WERI-Rb-1 (cell line): ENCODE data around the gene SLC7A5.
"Not testable (repeated sequence)": the region's sequence is repeated elsewhere in the genome, so short reads cannot be mapped to it uniquely, and the experiment has no call there.

ENCODE experiments used
- DNase-seq: peaks from one replicate; pipeline ENCODE4 v3.0.0-alpha.2; 2020
- H3K27ac ChIP-seq: fragments of 250-450 bp; sonication (Bioruptor Pico); 2 replicates; pipeline ENCODE4 v1.5.1; 2020; ENCODE audit warnings: mild to moderate bottlenecking, moderate library complexity
- H3K27me3 ChIP-seq: fragments of 250-450 bp; sonication (Bioruptor Pico); 2 replicates; pipeline ENCODE4 v1.5.1; 2021; ENCODE audit warnings: mild to moderate bottlenecking, low read depth, moderate library complexity; ENCODE audit not compliant: insufficient read depth, severe bottlenecking
- H3K36me3 ChIP-seq: fragments of 250-450 bp; sonication (Bioruptor Pico); 2 replicates; pipeline ENCODE4 v1.5.1; 2020; ENCODE audit warnings: mild to moderate bottlenecking, moderate library complexity
- H3K4me3 ChIP-seq: 2 replicates; pipeline ENCODE4 v1.5.1; 2011; ENCODE audit warnings: low read depth, mild to moderate bottlenecking, control low read depth, low read length
- H3K9me3 ChIP-seq: fragments of 250-450 bp; sonication (Bioruptor Pico); 2 replicates; pipeline ENCODE4 v1.5.1; 2021; ENCODE audit warnings: mild to moderate bottlenecking, moderate library complexity; ENCODE audit not compliant: severe bottlenecking
- TF ChIP-seq, protein P1 (sequence below): IDR thresholded peaks from 2 replicates; pipeline ENCODE4 v1.5.1; 2011; ENCODE audit warnings: low read depth, mild to moderate bottlenecking, control low read depth, inconsistent platforms, low read length

SLC7A5 gene

DNA sequence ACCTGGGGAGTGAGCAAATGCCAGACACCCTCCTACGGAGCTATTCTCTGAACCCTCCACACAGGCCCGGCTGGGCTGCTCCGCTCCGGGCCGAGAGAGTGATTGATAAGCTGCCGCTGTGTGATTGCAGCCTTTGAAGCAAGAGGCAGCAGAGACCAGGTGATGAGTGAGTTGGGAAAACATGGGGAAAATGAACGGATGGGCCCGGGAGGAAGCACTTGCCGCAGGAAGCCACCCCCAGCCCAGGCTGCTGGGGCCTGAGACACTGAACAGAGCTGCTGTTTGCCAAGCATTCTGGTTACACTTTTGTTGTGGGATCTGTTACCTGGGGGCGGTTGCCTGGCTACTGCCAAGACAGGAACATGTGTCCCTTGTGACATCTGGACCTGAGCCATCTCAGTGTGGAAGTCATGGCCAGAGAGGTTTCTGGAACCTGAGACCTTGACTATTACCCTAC, 57.1 kb downstream of the SLC7A5 start:
- H3K27me3 ChIP-seq: no peaks in the 10 kb centered on the region
- no peaks in the 10 kb centered on the region for H3K36me3 ChIP-seq
- H3K27ac ChIP-seq: no peak overlapping the region
- TF ChIP-seq, protein P1, sequence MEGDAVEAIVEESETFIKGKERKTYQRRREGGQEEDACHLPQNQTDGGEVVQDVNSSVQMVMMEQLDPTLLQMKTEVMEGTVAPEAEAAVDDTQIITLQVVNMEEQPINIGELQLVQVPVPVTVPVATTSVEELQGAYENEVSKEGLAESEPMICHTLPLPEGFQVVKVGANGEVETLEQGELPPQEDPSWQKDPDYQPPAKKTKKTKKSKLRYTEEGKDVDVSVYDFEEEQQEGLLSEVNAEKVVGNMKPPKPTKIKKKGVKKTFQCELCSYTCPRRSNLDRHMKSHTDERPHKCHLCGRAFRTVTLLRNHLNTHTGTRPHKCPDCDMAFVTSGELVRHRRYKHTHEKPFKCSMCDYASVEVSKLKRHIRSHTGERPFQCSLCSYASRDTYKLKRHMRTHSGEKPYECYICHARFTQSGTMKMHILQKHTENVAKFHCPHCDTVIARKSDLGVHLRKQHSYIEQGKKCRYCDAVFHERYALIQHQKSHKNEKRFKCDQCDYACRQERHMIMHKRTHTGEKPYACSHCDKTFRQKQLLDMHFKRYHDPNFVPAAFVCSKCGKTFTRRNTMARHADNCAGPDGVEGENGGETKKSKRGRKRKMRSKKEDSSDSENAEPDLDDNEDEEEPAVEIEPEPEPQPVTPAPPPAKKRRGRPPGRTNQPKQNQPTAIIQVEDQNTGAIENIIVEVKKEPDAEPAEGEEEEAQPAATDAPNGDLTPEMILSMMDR: no peak
- H3K4me3 ChIP-seq: no peak overlapping the region
- no peak for DNase-seq
- H3K9me3 ChIP-seq: no peaks in the 10 kb centered on the region

DNA sequence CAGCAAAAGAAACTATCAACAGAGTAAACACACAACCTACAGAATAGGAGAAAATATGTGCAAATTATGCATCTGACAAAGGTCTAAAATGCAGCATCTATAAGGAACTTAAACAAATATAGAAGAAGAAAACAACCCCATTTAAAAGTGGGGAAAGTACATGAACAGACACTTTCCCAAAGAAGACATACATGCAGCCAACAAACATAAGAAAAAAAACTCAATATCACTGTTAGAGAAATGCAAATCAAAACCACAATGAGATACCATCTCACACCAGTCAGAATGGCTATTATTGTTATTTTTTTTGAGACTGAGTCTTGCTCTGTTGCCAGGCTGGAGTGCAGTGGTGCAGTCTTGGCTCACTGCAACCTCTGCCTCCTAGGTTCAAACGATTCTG, 57.9 kb downstream of the SLC7A5 start:
- not testable (repeated sequence) for H3K36me3 ChIP-seq, H3K27ac ChIP-seq, H3K4me3 ChIP-seq, DNase-seq, H3K9me3 ChIP-seq, H3K27me3 ChIP-seq

DNA sequence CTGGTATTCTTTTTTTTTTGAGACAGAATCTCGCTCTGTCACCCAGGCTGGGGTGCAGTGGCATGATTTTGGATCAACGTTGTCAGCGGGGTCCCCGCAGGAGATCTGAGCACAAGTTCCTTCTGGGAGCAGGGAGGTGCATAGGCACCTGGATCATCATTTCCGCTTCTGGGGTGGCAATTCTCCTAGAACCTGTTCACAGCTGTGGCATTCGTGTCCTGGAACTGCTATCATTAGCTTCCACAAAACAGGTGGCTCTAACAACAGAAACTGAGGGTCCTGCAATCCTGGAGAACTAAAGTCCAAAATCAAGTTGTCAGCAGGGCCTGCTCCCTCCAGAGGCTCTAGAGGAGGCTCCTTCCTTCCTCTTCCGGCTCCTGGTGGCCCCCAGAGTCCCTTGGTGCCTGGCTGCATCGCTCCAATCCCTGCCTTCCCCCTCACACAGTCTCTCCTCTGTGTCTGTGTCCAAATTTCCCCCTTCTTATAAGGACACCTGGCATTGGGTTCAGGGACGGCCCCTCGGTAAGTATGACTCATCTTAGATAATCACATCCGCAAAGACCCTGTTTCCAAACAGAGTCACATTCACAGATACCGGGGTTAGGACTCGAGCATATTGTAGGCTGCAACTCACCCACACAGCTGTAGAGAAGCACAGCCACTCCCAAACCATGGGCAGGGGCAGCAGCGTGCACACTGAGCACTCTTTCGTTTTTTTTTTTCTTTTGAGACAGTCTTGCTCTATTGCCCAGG, 60.0 kb downstream of the SLC7A5 start:
- TF ChIP-seq, protein P1: no peak
- H3K27me3 ChIP-seq: no peaks in the 10 kb centered on the region
- no peak overlapping the region for H3K4me3 ChIP-seq
- no peak for DNase-seq
- H3K27ac ChIP-seq: no peak overlapping the region
- H3K36me3 ChIP-seq: no peaks in the 10 kb centered on the region
- H3K9me3 ChIP-seq: no peaks in the 10 kb centered on the region

DNA sequence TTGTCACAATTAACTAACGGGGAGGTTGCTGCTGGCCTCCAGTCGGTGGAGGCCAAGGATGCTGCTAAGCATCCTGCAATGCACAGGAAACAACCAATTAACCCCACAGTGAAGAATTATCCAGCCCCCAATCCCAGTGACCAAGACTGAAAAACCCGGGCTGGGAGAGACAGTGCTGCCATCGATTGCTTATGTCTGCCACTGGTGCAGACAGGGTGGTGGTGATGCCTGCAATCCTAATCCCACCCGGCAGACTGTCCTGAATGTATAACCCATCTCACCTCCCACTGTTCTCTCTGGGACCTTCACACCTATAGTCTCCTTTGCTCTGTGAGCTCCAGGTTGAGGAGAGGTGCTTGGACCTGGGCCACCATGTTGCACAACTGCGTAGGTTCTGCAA, 61.2 kb downstream of the SLC7A5 start:
- no peak overlapping the region for H3K27ac ChIP-seq
- H3K9me3 ChIP-seq: no peaks in the 10 kb centered on the region
- H3K36me3 ChIP-seq: no peaks in the 10 kb centered on the region
- H3K4me3 ChIP-seq: no peak overlapping the region
- H3K27me3 ChIP-seq: no peaks in the 10 kb centered on the region
- no peak for DNase-seq
- TF ChIP-seq, protein P1: no peak

- Histone ChIP-seq H3K27ac (peak overlapping the region; percentile 65), H3K4me3 (no peak overlapping the region; the same call in 1 of the 2 replicates), H3K9me3 (no peaks in the 10 kb centered on the region), H3K27me3 (no peaks in the 10 kb centered on the region), H3K36me3 (no peaks in the 10 kb centered on the region)
- DNase-seq: peak; percentile 47
- TF ChIP-seq, protein P1: no peak
Observed at GRCh38 chr16:87806641-87807546, 62.4 kb downstream of the SLC7A5 start.

DNA sequence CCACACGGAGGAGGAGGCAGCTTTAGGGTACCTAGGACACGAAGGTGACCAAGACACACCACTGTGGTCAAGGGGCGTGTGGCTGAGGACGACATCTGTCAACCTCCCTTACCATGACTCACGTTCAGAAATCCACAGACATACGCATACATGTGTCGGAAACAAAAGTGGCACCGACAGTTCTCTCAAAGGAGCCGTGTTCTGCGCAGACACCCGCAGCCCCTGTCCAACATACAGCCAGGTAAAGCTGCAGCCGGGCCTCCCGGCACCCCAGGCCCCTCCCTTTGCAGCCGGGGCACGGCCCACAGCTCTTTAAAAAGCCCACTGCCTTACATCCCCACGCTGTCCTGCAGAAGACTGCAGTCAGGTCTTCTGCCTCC, 63.1 kb downstream of the SLC7A5 start:
- Histone ChIP-seq H3K36me3 (no peaks in the 10 kb centered on the region), H3K4me3 (no peak overlapping the region; the same call in 1 of the 2 replicates), H3K9me3 (no peaks in the 10 kb centered on the region), H3K27me3 (no peaks in the 10 kb centered on the region), H3K27ac (peak overlapping the region; percentile 65)
- TF ChIP-seq, protein P1: no peak
- no peak for DNase-seq
